H1 (cell line): Measurements from ENCODE around the gene VWF. TPM values are rescaled to one million over a fixed set of nuclear protein-coding genes. Genes with fewer than 3 reads are reported as not detected.

Source experiments
- CHD7 ChIP-seq: fragments of 300-600 bp; sonication (generic); IDR thresholded peaks from 2 replicates; pipeline ENCODE4 v1.7.1; 2012; ENCODE audit warnings: low read length, moderate library complexity, mild to moderate bottlenecking, inconsistent platforms; ENCODE audit not compliant: insufficient replicate concordance
- CTBP2 ChIP-seq: IDR thresholded peaks from 2 replicates; pipeline ENCODE4 v1.7.0; 2011; ENCODE audit warnings: borderline replicate concordance, mild to moderate bottlenecking, moderate library complexity, mixed read lengths, low read length; ENCODE audit not compliant: insufficient read depth, insufficient read length
- FOSL1 ChIP-seq: IDR thresholded peaks from 2 replicates; pipeline ENCODE4 v1.6.1; 2011; ENCODE audit warnings: mild to moderate bottlenecking, low read depth, low read length, moderate library complexity; ENCODE audit not compliant: insufficient read depth
- MAX ChIP-seq: IDR thresholded peaks from 2 replicates; pipeline ENCODE4 v1.6.1; 2012; ENCODE audit warnings: inconsistent platforms
- NANOG ChIP-seq: IDR thresholded peaks from 2 replicates; pipeline ENCODE4 v1.6.1; 2011; ENCODE audit warnings: low read length, low read depth, mild to moderate bottlenecking, inconsistent platforms; ENCODE audit not compliant: insufficient read depth, poor library complexity, severe bottlenecking
- NRF1 ChIP-seq: IDR thresholded peaks from 2 replicates; pipeline ENCODE4 v1.6.1; 2011; ENCODE audit warnings: mild to moderate bottlenecking, low read depth, low read length, improper control_type of control experiment
- RFX5 ChIP-seq: IDR thresholded peaks from 2 replicates; pipeline ENCODE4 v1.6.1; 2011; ENCODE audit warnings: low read depth, low read length, improper control_type of control experiment, borderline replicate concordance
- TAF7 ChIP-seq: optimal IDR thresholded peaks from 2 replicates; pipeline ENCODE3; 2011; ENCODE audit warnings: low read depth, mild to moderate bottlenecking, inconsistent platforms, low read length, moderate library complexity, borderline replicate concordance
- polyA plus RNA-seq, 7 experiments: library from polyadenylated mRNA; depleted of rRNA in 3 of 7; stranded (reverse) in 5 of 7; unstranded in 2 of 7; fragments of >200 nt in 5 of 7; fragments of 200-250 nt in 2 of 7; gene quantifications; 1 replicate in 5 of 7; 2 replicates in 1 of 7; 4 replicates in 1 of 7; pipeline versions ENCODE4 v1.2.1 to v1.2.3, GENCODE V29; 2011 to 2013; ENCODE audit warnings: missing spikeins in 2 of 7, mixed read lengths in 2 of 7
- total RNA-seq: library from RNA; stranded (reverse); fragmentation: NEBNext Ultra II Directional; extraction: Animal tissue kit (Norgen Biotek cat#: 25700); gene quantifications from 2 replicates; pipeline ENCODE4 v1.2.1, GENCODE V29; 2021

The VWF gene
- total and polyA plus RNA-seq, 2 of the 8 experiments (the other 6 are each of a cell fraction or from before 2014, with no cell fraction given), result 0.39 to 0.60 TPM

GRCh38 chr12:5905757-5906156, 218.7 kb downstream of the VWF start (continued):
- TF ChIP-seq CHD7 (no peak), TAF7 (no peak), RFX5 (no peak), NANOG (no peak), MAX (no peak), CTBP2 (no peak), NRF1 (no peak), FOSL1 (no peak)
